MM.1S (cell line): ENCODE data around the gene LYL1.

ENCODE experiments used
- EZH2 ChIP-seq: fragments of 300-600 bp; sonication (generic); optimal IDR thresholded peaks from 2 replicates; pipeline ENCODE3; 2017; ENCODE audit warnings: low read depth, mild to moderate bottlenecking, antibody characterized with exemption, low read length, mixed read lengths
- EZH2phosphoT487 ChIP-seq: fragments of 300-600 bp; sonication (generic); IDR thresholded peaks from 2 replicates; pipeline ENCODE4 v1.6.1; 2018; ENCODE audit warnings: antibody characterized with exemption, low read length
- TF ChIP-seq, protein P1 (sequence below): fragments of 300-600 bp; sonication (generic); IDR thresholded peaks from 2 replicates; pipeline ENCODE4 v1.5.1; 2016; ENCODE audit warnings: antibody characterized with exemption, low read length, mixed read lengths

DNA sequence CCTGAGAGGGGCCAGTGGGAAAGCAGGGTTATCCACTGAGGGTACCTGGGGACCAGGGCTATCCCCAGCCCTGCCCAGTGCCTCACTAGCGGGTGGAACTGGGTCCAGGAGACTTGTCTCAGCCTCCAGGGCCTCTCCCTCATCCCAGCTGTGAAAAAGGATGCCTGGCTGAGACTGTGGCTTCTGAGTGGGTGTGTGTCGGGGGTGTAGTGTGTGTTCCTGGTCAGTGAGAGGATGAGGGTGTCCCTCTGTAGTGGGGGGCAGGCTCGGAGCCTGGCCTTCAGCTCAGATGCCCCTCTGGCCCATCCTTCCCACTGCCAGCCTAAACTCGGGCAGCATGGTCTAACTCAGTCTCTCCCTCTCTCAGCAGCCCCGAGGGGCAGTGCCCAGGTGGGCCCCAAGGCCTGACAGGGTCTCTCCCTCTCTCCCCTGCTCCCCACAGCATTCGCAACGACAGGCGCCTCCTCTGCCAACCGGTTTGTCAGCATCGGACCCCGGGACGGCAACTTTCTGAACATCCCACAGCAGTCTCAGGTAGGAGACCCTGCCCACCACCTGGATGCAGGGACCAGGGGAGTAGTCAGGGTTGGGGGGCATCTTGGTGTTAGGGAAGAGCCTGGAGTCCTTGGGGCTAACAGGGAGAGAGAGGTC is 12.7 kb downstream of the LYL1 start:
- TF ChIP-seq, protein P1, sequence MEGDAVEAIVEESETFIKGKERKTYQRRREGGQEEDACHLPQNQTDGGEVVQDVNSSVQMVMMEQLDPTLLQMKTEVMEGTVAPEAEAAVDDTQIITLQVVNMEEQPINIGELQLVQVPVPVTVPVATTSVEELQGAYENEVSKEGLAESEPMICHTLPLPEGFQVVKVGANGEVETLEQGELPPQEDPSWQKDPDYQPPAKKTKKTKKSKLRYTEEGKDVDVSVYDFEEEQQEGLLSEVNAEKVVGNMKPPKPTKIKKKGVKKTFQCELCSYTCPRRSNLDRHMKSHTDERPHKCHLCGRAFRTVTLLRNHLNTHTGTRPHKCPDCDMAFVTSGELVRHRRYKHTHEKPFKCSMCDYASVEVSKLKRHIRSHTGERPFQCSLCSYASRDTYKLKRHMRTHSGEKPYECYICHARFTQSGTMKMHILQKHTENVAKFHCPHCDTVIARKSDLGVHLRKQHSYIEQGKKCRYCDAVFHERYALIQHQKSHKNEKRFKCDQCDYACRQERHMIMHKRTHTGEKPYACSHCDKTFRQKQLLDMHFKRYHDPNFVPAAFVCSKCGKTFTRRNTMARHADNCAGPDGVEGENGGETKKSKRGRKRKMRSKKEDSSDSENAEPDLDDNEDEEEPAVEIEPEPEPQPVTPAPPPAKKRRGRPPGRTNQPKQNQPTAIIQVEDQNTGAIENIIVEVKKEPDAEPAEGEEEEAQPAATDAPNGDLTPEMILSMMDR: no peak
- TF ChIP-seq EZH2phosphoT487 (no peak), EZH2 (no peak)
